K562 (cell line): Measurements from ENCODE around the gene ZFP36. TPM values are rescaled to one million over a fixed set of nuclear protein-coding genes. Genes with fewer than 3 reads are reported as not detected.

Experiments used
- BCLAF1 ChIP-seq, 2 experiments: fragments of 450-650 bp in 1 of 2; IDR thresholded peaks; 2 replicates each; pipeline ENCODE4 v1.6.1; 2011 to 2017; ENCODE audit warnings: low read depth in 2 of 2, antibody characterized with exemption in 1 of 2, borderline replicate concordance in 1 of 2, low read length in 1 of 2, mild to moderate bottlenecking in 1 of 2, mixed read lengths in 1 of 2; ENCODE audit not compliant: control insufficient read depth in 1 of 2
- CBX3 ChIP-seq, 2 experiments: IDR thresholded peaks; 1 replicate in 1 of 2; 2 replicates in 1 of 2; pipeline ENCODE4 v1.6.1; 2012; ENCODE audit warnings: inconsistent platforms in 2 of 2, low read length in 2 of 2, borderline replicate concordance in 1 of 2, control low read depth in 1 of 2
- DEAF1 ChIP-seq: fragments of 450-650 bp; formaldehyde crosslinking; IDR thresholded peaks from 2 replicates; pipeline ENCODE4 v1.4.0; 2020; ENCODE audit warnings: mild to moderate bottlenecking, moderate library complexity
- FOSL1 ChIP-seq: fragments of 200-800 bp; sonication (Bioruptor generic); conservative IDR thresholded peaks from 2 replicates; pipeline ENCODE4 v1.6.1; 2016; ENCODE audit warnings: missing genetic modification characterization, missing compliant biosample characterization
- POLR2A ChIP-seq: fragments of 450-650 bp; conservative IDR thresholded peaks from 2 replicates; pipeline ENCODE4 v1.6.1; 2016
- POLR3A ChIP-seq: IDR thresholded peaks from 2 replicates; pipeline ENCODE4 v1.6.1; 2011; ENCODE audit warnings: borderline replicate concordance, mild to moderate bottlenecking, moderate library complexity; ENCODE audit not compliant: insufficient read length, insufficient read depth; ENCODE audit errors: extremely low read depth
- XRCC5 ChIP-seq: fragments of 200-400 bp; formaldehyde crosslinking; IDR thresholded peaks from 2 replicates; pipeline ENCODE4 v1.6.1; 2017; ENCODE audit warnings: low read depth, mild to moderate bottlenecking, low read length
- ZBTB33 ChIP-seq: sonication (generic); formaldehyde crosslinking; IDR thresholded peaks from 2 replicates; pipeline ENCODE4 v1.8.1; 2023; ENCODE audit warnings: mild to moderate bottlenecking, missing genetic modification reagents
- ZBTB8A ChIP-seq: fragments of 450-650 bp; IDR thresholded peaks from 2 replicates; pipeline ENCODE4 v1.6.1; 2018; ENCODE audit warnings: mild to moderate bottlenecking, moderate library complexity; ENCODE audit not compliant: partially characterized antibody
- ZFP36 ChIP-seq: fragments of 150-350 bp; IDR thresholded peaks from 2 replicates; pipeline ENCODE4 v1.6.1; 2018; ENCODE audit warnings: low read length, low read depth; ENCODE audit not compliant: partially characterized antibody
- polyA plus RNA-seq, 8 experiments: library from polyadenylated mRNA; depleted of rRNA in 4 of 8; stranded (reverse) in 5 of 8; unstranded in 3 of 8; fragments of >200 nt; fragmentation: Nextera tagmentation in 2 of 8; fragmentation: Illumina TruSeq in 1 of 8; extraction: Ambion mirVana in 2 of 8; extraction: Trizol in 1 of 8; gene quantifications; 2 replicates each; pipeline versions ENCODE4 v1.2.1 to v1.2.3, GENCODE V29; 2011 to 2014; ENCODE audit warnings: inconsistent platforms in 1 of 8, missing spikeins in 1 of 8
- total RNA-seq, 7 experiments: library from RNA; depleted of rRNA in 6 of 7; stranded (reverse); fragments of >200 nt in 6 of 7; fragmentation: Illumina TruSeq in 2 of 7; extraction: Trizol in 2 of 7; gene quantifications; 2 replicates each; pipeline versions ENCODE4 v1.2.1 to v1.2.3, GENCODE V29; 2011 to 2021; ENCODE audit warnings: low replicate concordance in 1 of 7

The ZFP36 gene
- total and polyA plus RNA-seq, 9 of the 15 experiments (the other 6 are each of a cell fraction or from before 2014, with no cell fraction given): 1.0 to 20.1 (median 3.5) TPM

GRCh38 chr19:39432677-39433025, 26.0 kb downstream of the ZFP36 start (continued):
- TF ChIP-seq CBX3 (IDR thresholded peaks at IDR 0.05; ENCODE audit: borderline replicate concordance in 1 of 2, low read length in 2 of 2): no peak
- TF ChIP-seq ZBTB33 (CRISPR knock-in tag): peak; percentile 23; the same call in 1 of the 2 replicates
- TF ChIP-seq ZFP36: no peak
- no peak for TF ChIP-seq BCLAF1 (IDR thresholded peaks at IDR 0.05; ENCODE audit: borderline replicate concordance in 1 of 2, control insufficient read depth in 1 of 2, low read depth in 2 of 2, low read length in 1 of 2)
- no peak for TF ChIP-seq XRCC5
- TF ChIP-seq DEAF1 (CRISPR knock-in tag): no peak
- no peak for TF ChIP-seq ZBTB8A
- TF ChIP-seq FOSL1: no peak
- TF ChIP-seq POLR3A: no peak
- peak; percentile 12; the same call in 1 of the 2 replicates for TF ChIP-seq POLR2A
